NCI-H1694 (cell line): ENCODE results near the gene DIP2C.
"Not testable (repeated sequence)": the region's sequence is repeated elsewhere in the genome, so short reads cannot be mapped to it uniquely, and the experiment has no call there.

Experiments
- DNase-seq: peaks from one replicate; lab custom pipeline; 2025; lab: John Stamatoyannopoulos, UW

DIP2C gene

GRCh38 chr10:673492-673891, 16.0 kb downstream of the DIP2C start:
- no peak for DNase-seq

GRCh38 chr10:672992-673391, 16.5 kb downstream of the DIP2C start:
- no peak for DNase-seq

GRCh38 chr10:672203-672602, 17.3 kb downstream of the DIP2C start:
- DNase-seq, result no peak

- DNase-seq, result no peak
Observed at GRCh38 chr10:670990-671389, 18.5 kb downstream of the DIP2C start.

- no peak for DNase-seq
Observed at GRCh38 chr10:670038-670437, 19.4 kb downstream of the DIP2C start.

- DNase-seq, result no peak
Observed at GRCh38 chr10:668786-669485, 20.5 kb downstream of the DIP2C start.

GRCh38 chr10:667602-668143, 21.8 kb downstream of the DIP2C start:
- no peak for DNase-seq

GRCh38 chr10:667096-667495, 22.4 kb downstream of the DIP2C start:
- DNase-seq, result peak; percentile 14

- no peak for DNase-seq
Observed at GRCh38 chr10:666237-667012, 23.0 kb downstream of the DIP2C start.

GRCh38 chr10:665579-666091, 23.8 kb downstream of the DIP2C start:
- no peak for DNase-seq

GRCh38 chr10:664893-665292, 24.6 kb downstream of the DIP2C start:
- DNase-seq, result no peak

GRCh38 chr10:664301-664700, 25.2 kb downstream of the DIP2C start:
- no peak for DNase-seq

- DNase-seq, result no peak
Observed at GRCh38 chr10:663831-664251, 25.6 kb downstream of the DIP2C start.

- no peak for DNase-seq
Observed at GRCh38 chr10:663466-663751, 26.1 kb downstream of the DIP2C start.

- no peak for DNase-seq
Observed at GRCh38 chr10:662686-663465, 26.6 kb downstream of the DIP2C start.

GRCh38 chr10:662223-662605, 27.3 kb downstream of the DIP2C start:
- DNase-seq, result no peak

GRCh38 chr10:661597-662222, 27.8 kb downstream of the DIP2C start:
- DNase-seq, result no peak

GRCh38 chr10:660970-661596, 28.4 kb downstream of the DIP2C start:
- no peak for DNase-seq

GRCh38 chr10:660413-660969, 29.0 kb downstream of the DIP2C start:
- no peak for DNase-seq

GRCh38 chr10:659688-660141, 29.8 kb downstream of the DIP2C start:
- no peak for DNase-seq

GRCh38 chr10:657816-658350, 31.6 kb downstream of the DIP2C start:
- not testable (repeated sequence) for DNase-seq
